Measurements from ENCODE around the gene HMCN2.

The HMCN2 gene

DNA sequence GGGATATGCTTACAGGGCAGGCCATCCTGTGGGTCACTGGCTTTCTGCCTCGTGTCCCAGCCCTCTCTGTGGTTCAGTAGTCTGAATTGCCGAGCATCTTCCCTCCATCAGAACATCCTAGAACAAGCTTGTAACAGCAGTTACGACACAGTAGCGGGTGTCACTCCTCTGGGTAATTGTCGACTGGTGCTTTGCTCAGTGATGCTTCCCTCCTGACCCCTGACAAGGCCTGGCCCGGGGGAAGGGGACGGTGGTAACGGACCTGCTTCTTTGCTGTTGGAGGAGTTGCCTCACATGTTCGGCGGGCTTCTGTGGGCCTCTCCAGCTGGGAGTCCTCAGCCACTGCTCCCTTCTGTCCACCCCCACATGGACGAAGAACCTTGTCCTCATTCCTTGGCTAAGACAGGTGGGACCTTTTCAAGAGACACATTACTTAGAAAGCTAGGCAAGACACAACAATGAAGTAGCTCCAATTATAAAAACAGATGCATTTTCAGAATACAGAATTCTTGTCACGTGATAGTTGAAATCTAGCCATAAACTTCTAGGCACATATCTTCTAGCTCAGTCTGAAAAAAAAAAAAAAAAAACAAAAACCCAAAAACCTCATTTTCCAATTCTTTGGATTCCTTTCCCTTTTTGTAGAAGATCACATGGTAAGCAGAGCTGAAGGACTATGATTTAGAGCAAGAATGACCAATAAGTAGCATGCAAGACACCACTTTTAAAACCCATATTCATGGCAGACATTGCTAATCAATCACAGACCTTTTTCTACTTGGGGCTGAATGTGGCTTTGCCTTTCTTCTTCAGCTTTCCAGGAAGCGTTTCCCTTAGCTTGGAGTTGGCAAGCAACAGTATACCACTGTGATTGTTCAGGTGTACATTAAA is 25.0 kb downstream of the HMCN2 start:
- no peak for DNase-seq

DNA sequence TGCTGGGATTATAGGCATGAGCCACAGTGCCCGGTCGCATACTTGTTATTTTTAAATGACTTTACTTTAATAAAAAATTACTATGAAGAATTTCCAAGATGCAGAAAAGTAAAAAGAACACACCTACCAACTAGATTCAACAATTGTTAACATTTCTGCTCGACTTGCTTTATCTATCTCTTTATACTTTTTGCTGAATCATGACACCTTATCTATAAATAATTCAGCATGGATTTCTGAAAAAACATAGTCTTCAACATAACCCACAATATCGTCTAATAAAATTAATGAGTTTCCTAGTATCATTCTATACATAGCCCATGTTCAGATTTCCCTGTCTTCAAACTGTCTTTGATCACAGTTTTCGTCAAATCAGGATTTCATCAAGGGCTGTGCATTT is 25.9 kb downstream of the HMCN2 start:
- no peak for DNase-seq

GRCh38 chr9:130292106-130292505 is 26.5 kb downstream of the HMCN2 start:
- DNase-seq = no peak

DNA sequence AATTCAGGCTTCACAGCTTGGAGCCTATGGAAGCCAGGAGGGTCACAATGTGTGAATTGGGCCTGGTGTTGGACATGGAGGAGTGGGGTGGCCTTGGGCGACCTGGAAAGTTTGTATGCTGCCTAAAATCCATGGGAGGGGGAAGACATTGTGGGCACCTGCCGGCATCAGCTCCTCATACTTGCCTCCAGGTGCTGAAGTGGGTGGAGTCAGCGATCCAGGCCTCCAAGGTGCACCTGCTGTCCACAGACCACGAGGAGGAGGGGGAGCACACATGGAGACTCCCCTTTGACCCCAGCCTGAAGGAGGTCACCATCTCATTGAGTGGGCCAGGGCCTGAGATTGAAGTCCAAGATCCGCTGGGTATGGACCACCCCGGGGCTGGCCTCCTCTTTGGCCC is 29.1 kb downstream of the HMCN2 start:
- DNase-seq = no peak

DNA sequence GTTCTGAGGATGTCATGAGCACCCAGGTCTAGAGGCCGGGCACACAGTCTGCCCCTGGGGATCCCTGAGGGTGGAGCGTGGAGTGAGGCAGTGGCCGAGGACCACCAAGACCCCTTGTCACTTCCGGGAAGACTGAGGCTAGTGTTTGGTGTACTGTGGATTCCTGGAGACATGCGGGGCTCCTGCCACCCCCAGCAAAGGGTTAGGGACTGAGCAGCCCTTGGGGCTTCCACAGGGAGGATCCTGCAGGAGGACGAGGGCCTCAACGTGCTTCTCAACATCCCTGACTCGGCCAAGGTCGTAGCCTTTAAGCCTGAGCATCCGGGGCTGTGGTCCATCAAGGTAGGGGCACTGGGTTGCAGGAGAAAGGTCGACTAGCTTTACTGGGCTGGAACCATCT is 29.9 kb downstream of the HMCN2 start:
- no peak for DNase-seq

DNA sequence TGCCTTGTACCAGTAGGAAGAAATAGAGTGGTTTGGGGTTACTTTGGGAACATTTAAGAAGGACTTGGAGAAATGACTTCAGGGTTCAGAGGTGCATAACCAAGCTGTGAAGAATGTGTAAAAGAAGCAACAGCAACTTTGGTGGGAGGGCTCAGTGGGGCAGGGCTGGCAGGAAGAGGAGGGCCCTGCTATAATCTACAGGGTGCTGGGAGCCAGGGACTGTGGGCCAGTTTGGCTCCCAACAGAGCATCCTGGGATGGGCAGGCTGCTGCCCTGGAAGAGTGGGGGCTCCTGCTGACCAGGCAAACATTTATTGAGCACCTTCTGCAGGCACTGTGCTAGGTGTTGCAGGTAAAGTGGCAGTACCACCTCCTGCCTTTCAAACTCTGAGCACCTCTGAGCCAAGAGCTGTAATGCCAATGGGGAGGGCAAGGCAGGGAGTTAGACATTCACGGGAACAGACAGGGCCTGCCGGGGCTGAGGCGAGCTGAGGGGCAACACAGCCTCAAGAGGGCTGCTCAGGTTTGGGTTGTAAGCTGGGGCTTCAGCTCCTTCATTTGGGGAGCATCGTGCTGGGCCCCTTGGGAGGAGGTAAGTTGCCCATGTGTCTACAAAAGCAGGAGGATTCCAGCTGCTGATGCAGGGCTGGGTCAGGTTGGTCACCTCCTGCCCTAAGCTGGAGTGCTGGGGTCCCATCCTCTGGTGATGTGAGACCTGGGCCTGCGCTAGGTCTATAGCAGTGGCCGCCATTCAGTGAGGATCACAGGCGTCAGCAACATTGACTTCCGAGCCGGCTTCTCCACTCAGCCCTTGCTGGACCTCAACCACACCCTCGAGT is 30.6 kb downstream of the HMCN2 start:
- DNase-seq = no peak

- no peak for DNase-seq
Observed at GRCh38 chr9:130296783-130297055, 31.2 kb downstream of the HMCN2 start.

DNA sequence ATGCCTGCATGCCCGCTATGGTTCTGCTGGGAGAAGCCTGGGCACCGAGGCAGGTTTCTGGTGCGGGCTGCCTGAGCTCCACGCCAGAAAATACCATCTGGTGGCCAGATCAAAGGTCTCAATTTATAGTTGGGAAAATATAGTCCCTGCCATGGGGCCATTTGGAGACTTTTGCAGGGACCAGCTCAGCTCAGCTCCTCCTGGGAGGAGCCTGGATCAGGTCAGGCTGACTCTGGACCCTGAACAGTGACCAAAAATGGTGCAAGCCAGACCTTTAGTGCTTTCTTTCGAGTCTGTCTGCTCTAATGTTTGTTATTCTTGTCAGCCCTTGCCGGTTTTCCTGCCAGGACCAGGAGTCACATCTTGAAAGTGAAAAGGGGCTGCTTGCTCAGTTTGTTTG is 31.8 kb downstream of the HMCN2 start:
- no peak for DNase-seq

DNA sequence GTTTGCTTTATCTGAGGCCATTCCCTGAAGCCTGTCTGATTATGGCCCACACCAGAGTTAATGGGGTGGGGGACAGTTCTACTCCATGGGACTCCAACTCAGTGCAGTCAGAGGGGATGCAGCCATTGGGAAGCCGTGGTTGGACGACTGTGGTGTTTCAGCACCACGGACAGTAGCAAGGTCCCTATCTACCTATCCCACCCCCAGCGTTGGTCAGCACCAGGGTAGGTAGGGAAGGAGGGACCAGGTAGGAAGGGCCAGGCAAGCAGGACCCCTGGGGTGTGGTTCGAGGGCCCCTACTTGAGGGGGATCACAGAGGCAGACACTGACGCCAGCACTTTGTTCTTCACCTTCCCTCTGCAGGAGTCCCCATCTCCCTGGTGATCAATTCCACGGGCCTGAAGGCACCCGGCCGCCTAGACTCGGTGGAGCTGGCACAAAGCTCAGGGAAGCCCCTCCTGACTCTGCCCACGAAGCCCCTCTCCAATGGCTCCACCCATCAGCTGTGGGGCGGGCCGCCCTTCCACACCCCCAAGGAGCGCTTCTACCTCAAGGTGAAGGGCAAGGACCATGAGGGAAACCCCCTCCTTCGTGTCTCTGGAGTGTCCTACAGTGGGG is 33.2 kb downstream of the HMCN2 start:
- no peak for DNase-seq

GRCh38 chr9:130299785-130300615 is 34.4 kb downstream of the HMCN2 start:
- no peak for DNase-seq

DNA sequence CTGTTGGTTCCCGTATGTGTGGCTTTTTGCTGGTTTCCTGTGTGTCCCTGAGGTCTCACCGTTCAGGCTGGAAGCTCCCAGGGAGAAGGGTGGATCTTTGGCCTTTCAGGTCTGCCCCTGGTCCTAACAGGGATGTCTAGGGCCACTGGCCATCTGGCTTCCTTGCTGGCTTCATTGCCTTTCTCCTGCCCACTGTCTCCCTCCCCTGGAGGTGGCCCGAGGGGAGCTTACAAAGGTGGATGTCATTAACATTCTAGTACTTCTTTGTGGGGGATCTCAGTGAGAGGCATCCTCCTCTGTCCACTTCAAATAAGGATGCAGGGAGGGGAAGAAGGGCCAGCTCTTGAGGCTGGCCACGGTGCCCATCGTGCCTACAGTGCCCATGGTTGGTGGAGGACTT is 35.2 kb downstream of the HMCN2 start:
- no peak for DNase-seq

- DNase-seq = no peak
Observed at GRCh38 chr9:130301483-130302286, 36.1 kb downstream of the HMCN2 start.

DNA sequence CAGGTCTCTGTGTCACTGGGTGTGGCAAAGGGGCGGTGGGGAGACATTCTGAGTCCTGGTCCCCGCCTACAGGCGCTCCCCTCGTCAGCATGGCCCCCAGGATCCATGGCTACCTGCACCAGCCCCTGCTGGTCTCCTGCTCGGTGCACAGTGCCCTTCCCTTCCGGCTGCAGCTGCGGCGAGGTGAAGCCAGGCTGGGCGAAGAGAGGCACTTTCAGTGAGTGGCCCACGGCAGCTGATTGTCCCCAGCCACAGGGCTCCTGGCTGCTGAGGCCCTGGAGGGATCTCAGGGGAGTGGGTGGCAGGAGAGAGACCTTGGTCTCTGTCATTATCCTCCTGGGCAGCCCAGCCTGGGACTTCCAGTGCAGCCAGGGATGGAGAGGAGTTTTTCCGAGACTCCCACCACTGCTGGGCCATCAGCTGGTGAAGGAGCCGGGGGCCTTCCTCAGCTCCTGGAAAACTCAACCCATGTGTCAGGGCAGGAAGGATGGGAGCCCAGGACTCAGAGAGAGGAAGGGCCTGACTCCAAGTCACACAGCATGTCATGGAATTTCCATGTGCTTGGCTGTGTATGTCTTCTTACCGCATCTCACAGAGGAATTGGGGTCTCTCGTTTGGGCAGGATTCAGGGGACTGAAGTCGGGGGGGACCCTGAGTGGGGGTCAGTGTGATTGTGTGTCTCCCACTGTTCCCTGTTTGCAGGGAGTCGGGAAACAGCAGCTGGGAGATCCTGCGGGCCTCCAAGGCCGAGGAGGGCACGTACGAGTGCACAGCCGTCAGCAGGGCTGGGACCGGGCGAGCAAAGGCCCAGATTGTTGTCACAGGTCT is 37.4 kb downstream of the HMCN2 start:
- no peak for DNase-seq

DNA sequence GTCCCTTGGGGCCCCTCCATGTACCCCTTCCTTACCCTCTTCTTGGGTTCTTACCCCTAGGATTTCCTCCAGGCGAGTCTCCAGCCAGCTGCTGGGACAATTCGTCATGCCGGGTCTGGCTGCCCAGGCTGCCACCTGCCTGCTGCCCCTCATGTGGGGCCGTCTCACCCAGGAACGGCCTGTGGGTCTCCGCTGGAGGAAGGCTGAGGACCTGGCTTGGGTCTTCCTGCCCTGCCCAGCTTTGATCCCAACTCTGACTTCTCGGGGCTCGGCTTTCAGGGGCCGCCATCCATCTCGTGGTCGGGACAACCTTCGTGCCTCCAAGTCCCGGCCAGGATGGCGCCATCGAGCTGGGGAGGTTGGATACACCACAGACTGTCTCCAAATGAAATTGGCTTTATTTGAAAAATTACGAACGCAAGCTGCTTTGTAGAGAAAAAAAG is 38.1 kb downstream of the HMCN2 start:
- no peak for DNase-seq

DNA sequence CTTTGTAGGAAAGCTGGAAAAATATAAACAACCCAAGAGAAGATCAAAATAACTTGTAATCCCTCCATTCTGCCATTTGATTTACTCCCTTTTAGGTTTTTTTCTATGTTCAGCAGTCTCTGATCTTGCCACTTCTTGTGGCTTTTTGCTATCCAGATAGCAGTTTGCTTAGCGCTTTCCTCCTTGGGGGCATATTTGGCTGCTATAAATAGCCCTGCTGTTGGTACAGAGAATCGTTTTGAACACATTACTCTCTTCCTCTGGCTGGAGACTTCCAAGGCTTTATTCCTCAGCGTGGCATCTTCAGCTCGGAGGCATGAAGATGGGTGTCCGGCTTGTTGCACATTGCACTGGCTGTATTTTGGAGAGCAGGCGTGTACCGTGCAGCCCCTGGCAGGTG is 38.6 kb downstream of the HMCN2 start:
- DNase-seq = no peak

- DNase-seq = no peak
Observed at GRCh38 chr9:130304643-130305042, 39.1 kb downstream of the HMCN2 start.

- DNase-seq = no peak
Observed at GRCh38 chr9:130305381-130305780, 39.8 kb downstream of the HMCN2 start.

DNA sequence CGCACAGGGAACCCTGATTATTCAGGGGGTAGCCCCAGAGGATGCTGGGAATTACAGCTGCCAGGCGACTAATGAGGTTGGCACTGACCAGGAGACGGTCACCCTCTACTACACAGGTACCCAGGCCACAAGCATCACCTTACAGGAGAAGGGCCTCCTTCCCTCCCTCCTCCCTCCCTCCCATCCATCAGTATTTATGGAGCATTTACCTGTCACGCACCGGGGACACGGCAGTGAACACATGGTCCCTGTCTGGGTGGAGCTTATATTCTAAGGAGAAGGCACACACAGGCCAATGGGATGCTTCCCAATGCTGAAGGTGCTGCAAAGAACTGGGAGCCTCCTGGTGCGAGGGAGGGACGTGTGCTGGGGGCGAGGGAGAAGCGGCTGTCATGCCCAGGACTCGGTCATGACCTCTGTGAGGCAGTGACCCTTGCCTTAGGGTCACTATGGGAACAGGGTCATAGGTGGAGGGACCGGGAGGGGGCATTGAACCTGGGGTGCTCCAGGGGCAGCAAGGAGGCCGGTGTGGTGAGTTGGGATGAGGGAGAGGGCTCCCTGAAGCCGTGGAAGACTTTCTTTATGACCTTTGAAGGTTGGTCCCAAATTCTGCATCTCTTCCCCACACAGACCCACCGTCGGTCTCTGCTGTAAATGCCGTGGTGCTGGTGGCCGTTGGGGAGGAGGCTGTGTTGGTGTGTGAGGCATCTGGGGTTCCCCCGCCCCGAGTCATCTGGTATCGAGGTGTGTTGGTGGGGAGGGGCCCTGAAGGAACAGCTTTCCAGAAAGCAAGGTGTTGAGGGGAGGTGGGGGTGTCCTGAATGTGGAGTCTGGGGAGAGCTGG is 41.5 kb downstream of the HMCN2 start:
- DNase-seq = no peak

DNA sequence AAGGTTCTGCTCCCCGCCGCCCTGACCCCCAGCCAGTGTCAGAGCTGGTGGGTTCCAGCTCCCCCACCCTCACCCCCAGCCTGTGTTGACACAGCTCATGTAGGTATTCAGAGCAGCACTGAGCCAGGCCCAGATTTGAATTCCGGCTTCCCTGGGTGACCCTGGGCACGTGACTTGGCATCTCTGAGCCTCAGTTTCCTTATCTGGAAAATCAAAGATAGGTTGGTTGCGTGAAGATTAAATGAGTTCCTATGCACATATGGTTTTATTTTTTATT is 42.0 kb downstream of the HMCN2 start:
- DNase-seq = no peak

- DNase-seq = no peak
Observed at GRCh38 chr9:130308081-130308571, 42.6 kb downstream of the HMCN2 start.
